ENCODE measurements around the gene RAB22A.
"Not testable (repeated sequence)": the region's sequence is repeated elsewhere in the genome, so short reads cannot be mapped to it uniquely, and the experiment has no call there.

Gene RAB22A

DNA sequence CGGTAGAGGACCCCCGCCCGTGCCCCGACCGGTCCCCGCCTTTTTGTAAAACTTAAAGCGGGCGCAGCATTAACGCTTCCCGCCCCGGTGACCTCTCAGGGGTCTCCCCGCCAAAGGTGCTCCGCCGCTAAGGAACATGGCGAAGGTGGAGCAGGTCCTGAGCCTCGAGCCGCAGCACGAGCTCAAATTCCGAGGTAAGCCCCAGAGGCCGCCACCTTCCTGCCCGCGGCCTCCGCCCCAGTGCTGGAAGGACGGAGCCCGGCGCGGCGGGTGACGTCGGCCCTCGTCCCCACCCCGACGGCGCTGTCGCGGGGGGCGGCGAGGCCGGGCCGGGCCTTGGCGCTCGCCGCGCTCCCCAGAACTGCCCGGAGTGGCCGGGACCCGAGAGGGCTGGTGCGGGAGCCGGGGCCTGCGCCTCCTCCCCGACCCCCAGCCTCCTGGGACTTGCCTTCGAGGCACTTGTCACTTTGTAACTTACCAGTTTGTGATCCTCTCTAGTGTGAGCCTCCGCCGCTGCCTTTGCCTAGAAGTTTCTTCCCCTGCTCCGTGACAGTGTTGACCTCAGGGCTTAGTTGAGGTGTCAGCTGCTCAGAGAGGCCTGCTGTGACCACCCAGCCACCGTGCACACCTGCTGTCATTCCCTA, 79.9 kb downstream of the RAB22A start:
- DNase-seq, result no peak

DNA sequence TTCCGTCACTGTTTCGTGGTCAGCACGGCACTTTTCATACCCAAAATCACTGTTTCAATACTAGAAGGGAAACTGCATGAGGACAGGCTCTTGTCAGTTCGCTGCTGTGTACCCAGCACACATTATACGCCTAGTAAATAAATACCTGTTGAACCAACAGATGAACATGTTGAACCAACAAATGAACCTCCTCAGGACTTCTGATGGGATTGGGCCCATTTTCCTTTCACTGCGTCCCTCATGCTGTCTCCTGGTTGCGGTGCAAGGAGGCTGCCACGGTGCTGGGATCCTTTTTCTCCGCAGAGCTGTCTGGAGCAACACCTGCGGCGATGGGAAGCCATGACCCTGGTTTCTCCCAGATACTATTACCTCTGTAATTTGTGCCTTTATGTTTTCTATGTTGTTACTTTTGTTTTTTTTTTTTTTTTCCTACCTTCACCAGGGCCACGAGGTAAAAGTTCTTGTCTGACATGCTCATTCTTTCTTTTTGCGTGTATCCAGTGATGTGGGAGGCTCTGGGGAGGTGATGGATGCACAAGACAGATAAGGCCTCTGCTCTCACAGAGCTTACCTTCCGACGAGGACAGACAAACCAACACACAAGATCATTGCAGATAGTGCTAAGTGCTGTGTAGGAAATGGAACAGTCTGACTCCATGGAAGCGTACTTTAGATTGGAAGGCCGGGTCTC, 80.6 kb downstream of the RAB22A start:
- no peak for DNase-seq

DNA sequence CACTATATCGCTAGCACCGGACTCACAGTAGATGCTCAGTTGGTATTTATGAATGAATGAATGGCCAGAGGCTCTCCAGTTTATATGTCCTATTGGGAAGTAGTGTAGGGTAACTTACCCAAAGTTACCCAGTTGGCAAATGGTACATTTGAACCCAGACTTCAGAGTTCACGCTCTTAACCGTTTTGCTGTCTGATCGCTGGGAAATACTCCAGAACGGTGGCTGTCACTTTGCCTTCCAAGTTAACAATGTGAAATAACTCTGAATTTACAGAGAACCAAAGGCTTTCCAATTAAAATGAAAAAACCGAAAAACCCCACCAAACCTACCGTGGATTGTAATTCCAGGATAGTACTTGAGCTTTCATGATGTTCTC, 81.1 kb downstream of the RAB22A start:
- no peak for DNase-seq

DNA sequence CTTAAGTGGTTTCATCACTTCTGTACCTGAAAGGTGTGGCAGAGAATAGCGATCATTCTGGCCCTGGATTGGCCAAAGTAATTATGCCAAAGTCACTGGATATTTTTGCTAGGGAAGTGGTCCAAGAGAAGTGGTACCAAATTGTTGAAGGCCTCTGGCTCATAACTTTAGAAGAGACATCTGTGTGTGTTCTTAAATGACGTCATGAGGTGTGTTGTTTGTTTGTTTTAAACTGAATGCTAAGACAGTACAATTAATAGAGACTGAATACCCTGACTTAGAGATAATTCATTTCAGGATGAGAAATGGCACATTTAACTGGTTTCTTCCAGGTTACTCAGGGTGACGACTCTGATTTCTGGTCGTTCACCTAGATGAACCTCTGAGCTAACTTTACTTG, 82.8 kb downstream of the RAB22A start:
- DNase-seq, result no peak

DNA sequence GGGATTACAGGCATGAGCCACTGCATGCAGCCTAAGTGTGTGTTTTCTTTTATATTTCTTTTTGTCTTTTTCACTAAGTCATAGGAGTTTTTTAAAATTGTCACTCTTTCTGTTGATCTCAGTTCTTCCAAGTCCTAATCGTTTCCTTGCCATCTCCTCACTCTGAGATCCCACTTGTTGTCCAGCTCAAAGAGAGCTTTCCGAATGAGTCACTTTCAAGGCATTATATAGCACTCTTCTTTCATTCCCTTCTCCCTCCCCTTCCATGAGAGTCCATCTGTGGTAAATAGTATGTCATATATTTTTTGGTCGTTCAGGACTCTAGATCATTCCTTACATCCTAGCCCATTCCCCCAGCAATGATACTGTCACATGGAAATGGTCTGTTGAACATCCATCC, 83.8 kb downstream of the RAB22A start:
- no peak for DNase-seq

DNA sequence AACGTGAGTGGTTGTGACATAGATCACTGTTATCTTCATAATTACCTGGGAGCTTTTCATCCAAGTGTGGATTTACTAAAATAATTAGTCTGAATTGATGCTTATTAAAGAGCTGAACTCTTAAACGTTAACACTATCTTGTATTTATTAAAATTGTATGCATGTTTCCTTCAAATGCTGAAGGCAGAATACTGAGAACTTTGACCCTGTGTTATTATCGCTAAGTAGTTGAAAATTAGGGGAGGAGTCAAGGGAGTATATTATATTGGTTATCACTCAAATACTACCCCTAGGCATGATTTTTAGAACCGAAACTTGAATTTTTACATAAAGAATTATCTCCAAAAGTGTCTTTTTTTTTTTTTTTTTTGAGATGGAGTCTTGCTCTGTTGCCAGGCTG, 85.3 kb downstream of the RAB22A start:
- no peak for DNase-seq

DNA sequence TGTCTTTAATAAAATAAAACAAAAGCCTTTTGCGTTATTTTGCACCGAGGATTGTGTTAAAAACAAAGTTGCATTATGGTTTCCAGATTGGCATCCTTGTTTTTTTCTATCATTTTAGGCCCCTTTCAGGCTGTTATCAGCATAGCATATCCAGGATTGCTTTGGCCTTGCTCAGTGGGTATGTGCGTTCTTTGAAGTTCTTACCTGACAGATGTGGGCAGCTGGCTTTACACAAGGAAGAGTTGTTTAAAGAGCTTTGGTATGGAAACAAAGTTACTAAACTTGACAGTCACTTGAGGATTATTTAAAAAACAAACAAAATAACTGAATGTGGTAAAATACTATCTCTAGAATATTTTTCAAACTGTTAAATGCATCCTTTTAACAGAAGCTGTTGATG, 86.1 kb downstream of the RAB22A start:
- DNase-seq, result no peak

DNA sequence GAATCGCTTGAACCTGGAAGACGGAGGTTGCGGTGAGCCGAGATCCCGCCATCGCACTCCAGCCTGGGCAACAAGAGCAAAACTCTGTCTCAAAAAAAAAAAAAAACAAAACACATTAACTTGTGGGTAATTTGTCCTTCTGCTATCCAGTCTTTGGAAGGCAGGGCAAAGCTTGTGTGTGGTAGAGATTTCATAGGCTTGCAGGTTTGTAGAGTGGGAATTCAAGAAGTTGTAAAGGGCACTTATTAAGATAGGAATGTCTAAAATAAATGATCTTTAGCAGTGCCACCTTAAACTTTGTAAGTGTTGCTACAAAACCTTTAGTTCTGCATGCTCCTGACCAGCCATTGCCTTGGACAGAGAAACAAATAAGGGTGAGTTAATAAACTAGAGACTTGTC, 87.9 kb downstream of the RAB22A start:
- DNase-seq, result no peak

DNA sequence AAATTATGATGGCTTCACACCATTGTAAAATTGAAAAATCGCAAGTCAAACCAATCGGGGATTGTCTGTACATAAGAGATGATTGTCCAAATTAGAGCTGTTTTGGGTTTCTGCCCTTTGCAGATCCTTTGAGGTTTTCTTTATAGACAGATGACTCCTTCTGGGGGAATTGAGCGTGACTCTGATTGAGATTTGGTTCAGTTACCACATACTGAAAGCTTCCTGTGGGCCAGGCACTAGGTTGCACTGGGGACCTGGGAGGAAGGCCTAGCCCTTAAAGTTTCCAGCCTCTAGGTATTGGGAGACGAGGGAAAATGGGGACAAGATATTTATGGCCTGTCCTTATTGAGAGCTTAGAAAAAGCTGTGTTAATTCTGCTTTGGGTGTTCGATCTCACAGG, 88.7 kb downstream of the RAB22A start:
- no peak for DNase-seq

DNA sequence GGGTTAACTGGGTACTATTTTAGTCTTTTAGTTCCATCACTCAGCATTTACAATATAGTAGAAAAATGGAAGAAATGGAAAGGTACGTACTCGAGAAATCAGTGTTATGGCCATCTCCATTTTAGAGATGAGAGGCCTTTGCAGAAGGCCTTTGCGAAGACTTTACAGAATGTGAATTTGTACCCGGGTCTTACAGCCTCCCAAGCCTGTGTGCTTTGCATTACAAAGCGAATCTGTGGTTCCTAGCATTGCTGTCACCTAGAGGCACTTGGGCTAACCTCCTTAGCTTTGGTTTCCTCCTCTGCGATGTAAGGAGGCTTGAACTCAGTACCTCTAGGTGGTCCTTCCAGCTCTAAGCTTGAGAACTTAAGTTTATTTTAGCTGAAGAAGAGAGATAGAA, 90.4 kb downstream of the RAB22A start:
- no peak for DNase-seq

DNA sequence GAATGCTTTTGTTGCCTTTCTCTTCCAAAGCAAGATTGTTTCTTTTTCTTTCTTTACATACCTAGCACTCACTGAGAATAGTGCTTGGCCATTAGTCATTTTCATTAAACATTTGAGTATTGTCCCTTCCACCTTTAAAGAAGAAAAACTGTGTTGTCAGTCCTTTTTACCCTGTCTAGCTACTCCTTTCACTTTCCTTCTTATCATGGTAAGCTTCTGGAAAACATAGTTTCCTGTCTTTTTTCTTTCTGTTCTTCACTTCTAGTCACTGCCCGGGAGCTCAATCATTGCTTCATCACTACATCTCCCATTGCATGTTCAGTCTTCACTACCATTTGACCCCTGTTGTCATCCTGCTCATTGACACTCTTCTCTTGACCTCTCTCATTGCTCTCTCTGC, 91.6 kb downstream of the RAB22A start:
- DNase-seq, result no peak

DNA sequence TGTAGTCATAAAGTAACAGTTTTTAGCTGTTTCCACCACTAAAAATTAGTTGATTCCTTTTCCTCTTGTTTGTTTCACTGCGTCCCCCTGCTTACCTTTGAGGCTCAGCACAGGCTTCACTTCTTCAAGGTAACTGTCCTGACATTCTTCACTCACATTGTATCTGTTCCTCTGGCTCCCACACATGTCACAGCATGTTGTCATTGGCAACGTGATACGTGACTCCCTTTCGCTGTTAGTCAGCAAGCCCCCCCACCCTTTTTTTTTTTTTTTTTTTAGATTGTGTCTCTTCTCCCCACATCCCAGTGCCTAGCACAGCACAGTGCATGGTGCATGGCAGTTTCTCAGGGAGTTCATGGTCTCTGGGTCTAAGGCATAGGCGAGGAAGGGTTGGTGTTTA, 92.8 kb downstream of the RAB22A start:
- DNase-seq, result no peak

DNA sequence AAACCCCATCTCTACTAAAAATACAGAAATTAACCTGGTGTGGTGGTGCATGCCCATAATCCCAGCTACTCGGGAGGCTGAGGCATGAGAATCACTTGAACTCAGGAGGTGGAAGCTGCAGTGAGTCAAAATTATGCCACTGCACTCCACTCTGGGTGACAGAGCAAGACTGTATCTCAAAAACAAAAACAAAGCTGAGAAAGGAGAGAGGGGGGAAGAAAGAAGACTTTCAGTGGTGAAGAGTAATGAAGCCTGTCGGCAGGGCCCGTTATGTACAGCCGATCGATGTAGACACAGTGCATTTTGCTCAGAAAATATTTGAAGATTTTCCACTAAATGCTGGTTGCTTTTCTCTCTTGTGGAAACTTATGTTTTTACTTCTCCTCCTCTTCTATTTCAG, 93.3 kb downstream of the RAB22A start:
- no peak for DNase-seq

DNA sequence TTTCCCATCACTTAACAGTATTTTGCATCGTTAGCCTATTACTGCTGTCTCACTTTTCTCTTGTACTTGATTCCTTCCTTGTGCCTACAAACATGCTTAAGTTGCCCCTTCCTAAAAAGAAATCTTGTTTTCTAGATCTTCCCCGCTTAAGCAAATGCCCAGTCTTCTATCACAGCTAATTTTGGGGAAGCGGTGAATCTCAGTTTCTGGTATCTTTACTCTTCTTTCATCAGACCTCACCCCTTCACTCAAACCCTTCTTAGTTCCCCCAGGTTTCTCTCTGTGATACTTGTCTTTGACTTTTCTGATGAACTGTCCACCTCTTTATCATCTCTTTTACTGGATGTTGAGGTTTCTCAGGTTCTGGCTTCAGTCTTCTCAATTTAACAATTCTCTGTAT, 93.8 kb downstream of the RAB22A start:
- DNase-seq, result no peak

DNA sequence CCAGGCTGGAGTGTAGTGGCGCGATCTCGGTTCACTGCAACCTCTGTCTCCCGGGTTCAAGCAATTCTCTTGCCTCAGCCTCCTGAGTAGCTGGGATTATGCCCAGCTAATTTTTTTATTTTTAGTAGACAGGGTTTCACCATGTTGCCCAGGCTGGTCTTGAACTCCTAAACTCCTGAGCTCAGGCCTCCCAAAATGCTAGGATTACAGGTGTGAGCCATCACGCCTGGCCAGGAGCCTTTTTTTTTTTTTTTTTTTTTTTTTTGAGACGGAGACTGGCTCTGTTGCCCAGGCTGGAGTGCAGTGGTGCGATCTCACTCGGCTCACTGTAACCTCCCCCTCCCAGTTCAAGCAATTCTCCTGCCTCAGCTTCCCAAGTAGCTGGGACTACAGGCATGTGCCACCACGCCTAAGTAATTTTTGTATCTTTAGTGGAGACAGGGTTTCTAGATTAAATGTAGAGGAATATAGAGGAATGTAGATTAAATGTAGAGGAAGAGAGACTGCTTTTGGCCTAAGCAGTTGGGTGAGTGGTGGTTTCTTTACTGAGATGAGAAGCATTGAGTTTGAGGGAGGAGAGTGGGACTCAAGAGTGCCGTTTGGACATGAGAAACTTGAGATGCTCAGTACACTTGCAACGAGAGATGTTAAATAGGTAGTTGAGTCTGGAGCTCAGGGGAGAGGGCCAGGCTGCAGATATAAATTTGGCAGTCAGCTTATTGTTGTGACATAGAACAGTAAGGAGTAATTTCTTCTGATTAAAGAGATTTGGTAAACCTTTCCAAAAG, 96.2 kb downstream of the RAB22A start:
- no peak for DNase-seq

DNA sequence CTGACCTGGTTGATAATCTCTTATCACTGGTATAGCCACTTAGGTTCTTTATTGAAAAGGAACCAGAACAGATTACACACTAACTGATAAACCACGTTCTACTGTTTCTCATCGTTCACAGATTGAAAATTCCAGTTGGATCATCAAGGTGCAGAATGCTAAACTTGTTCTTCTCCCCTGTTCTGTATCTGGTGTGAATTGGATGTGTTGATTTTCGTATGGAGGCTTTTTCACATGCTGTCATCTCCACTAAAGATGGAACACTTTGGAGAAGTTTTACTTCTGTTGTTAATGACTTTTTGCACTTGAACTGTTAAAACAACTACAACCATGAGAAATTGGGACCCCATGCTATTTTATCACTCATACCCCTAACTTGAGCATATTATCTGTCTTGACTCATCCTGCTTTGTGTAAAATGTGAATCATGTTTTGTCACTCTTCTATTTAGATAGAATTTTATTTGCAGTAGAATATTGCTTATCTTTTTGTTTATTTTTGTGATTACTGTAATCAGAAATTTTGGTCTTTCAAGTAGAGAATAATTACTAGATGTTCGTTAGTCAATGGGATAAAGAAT, 97.0 kb downstream of the RAB22A start:
- no peak for DNase-seq

DNA sequence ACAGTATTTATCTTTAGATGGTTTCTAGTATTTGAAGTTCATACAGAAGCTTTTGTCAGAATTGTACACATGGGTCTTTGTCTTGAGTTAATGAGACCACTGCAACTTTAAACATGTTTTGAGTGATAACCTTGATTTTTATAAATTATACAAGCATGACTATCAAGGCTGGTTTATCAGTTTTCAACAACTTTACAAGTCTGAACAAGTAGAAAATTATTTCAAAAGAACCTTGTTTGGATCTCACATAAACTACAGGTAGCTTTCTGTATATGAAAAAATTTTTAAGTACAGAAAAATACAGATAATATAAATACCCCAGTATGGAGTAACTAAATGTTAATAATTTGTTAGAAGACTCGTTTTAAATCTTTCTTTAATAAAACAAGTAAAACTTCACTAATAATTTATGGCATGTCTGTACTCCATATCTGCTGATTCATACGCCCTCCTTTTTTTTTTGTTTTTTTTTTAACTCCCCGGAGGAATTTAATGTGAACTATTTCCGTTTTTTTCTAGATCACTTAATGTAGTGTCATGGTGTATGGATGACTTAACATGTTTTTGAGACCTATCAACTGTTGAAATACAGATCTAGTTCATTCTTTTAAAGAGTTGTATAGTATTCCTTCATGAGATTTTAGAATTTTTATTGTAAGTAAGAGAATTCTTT, 97.8 kb downstream of the RAB22A start:
- DNase-seq, result no peak

DNA sequence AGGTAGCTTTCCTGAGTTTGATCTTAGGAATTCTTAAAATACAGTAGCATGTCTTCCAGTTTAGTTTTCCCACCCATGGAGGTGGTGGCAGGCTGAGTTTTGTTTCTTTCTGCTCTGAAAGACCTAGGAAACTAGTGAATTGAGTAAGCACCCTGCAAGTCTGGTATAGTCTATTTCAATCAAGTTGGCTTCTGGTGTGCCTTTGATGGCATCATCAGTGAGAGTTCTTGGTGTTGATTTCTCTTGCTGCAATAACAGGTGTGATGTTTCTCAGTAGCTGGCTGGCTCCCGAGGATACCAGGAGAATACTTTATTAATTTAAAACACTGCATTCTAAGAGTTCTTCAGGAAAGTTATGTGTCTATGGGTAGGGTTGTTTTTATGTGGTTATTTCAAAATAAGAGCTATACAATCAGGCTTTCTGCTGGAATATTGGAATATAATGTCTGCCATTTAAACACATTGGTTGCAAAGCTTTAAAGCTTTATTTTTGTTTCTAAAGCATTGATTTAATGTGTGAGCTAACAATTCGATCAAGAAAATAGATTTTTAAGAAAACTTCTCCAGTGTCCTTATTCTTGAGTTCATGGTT, 98.5 kb downstream of the RAB22A start:
- no peak for DNase-seq

DNA sequence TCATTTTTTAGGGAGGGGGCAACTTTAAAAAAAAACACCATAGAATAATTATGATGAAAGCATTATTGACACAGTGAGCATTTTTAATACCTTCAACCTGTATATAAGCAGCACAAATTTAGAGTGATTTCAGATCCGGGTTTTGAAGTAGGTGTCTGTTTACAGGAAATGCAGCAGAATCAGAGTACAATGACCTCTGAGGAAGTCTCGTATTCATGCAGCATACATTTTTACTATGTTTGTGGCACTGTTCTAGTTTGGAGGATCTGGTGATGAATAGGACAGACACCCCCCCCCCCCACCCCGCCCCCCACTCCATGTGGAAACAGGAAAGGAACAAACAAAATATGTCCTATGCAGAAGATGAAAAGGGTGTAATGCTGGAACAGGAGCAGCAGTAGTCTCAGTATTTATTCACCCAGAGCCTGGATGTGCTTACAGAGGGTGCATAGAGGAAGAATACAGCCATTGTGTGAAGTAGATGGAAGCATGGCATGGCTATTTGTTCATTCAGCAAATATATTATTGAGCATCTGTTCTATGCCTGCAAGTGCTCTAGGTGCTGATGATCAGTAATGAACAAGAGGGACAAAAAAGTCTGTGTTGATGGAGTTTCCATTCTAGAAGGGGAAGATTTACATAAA, 99.2 kb downstream of the RAB22A start:
- peak; percentile 84 for DNase-seq

DNA sequence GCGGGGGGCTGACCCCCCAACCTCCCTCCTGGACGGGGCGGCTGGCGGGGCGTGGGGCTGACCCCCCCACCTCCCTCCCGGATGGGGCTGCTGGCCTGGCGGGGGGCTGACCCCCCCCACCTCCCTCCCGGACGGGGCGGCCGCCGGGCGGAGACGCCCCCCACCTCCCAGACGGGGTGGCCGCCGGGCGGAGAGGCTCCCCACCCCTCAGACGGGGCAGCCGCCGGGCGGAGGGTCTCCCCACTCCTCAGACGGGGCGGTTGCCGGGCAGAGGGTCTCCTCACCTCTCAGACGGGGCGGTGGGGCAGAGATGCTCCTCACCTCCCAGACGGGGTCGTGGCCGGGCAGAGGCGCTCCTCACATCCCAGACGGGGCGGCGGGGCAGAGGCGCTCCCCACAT, 104.7 kb downstream of the RAB22A start:
- DNase-seq, result not testable (repeated sequence)

DNA sequence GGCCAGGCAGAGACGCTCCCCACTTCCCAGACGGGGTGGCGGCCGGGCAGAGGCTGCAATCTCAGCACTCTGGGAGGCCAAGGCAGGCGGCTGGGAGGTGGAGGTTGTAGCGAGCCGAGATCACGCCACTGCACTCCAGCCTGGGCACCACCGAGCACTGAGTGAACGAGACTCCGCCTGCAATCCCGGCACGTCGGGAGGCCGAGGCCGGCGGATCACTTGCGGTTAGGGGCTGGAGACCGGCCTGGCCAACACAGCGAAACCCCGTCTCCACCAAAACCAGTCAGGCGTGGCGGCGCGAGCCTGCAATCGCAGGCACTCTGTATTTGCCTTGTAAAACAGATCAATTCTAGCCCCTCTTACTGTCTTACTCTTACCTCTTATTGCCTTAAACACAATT, 105.3 kb downstream of the RAB22A start:
- DNase-seq, result not testable (repeated sequence)

DNA sequence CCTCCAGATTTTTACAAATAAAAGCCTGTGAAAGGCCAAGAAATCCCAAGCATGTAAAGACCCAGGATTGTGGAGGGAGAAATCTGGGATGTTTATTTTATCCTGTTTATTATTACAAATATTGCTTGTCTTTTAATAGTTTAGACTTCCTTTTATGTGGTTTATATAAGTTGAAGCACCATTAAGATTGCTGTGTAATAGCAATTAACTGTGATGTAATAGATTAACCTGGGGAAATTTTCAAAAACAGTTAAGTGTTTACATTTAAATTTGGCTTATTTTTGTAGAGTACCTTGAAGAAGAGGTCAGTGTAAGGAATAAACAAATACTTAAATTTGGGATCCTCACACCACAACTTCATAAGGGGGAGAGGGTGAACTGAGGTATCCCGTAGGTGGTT, 106.5 kb downstream of the RAB22A start:
- DNase-seq, result no peak

All from NCI-H2029 (cell line).